B cell (primary cell): Measurements from ENCODE around the gene FMOD. TPM values are rescaled to one million over a fixed set of nuclear protein-coding genes. Genes with fewer than 3 reads are reported as not detected.

Experiments
- ATAC-seq: fragments of 200-7000 bp; cut with Tn5 transposase; one replicate; pipeline ENCODE4 v1.10.0; 2021; ENCODE audit warnings: low read depth, mild to moderate bottlenecking, moderate number of reproducible peaks, moderate library complexity
- CTCF ChIA-PET: fragments of 350-600 bp; sonication (Branson Sonifier 250); formaldehyde crosslinking; loops from one replicate; lab custom pipeline; 2021; ENCODE audit warnings: antibody characterized with exemption, inconsistent platforms; lab: Charles Lee
- POLR2A ChIA-PET: fragments of 350-600 bp; sonication (Branson Sonifier 250); formaldehyde crosslinking; loops from one replicate; lab custom pipeline; 2021; ENCODE audit warnings: antibody characterized with exemption; lab: Charles Lee
- DNase-seq: peaks from one replicate; pipeline ENCODE4 v3.0.0; 2013
- H2AFZ ChIP-seq: 2 replicates; pipeline ENCODE4 v1.6.1; 2012; ENCODE audit warnings: mild to moderate bottlenecking, low read depth, low read length; ENCODE audit not compliant: insufficient read depth, poor library complexity, severe bottlenecking
- H3K27ac ChIP-seq, 2 donors: 1 replicate in 1 of 2; 2 replicates in 1 of 2; pipeline ENCODE4 v1.5.1; 2012 to 2013; ENCODE audit warnings: low read length in 2 of 2, mild to moderate bottlenecking in 2 of 2, moderate library complexity in 1 of 2
- H3K27me3 ChIP-seq, 4 experiments: fragments of 200-600 bp in 1 of 4; sonication (generic) in 1 of 4; replicated peaks in 1 of 4; 1 replicate in 2 of 4; 2 replicates in 2 of 4; pipeline versions ENCODE4 v1.6.1 to v1.7.0; 2013 to 2016; ENCODE audit warnings: low read length in 3 of 4, mild to moderate bottlenecking in 2 of 4, mixed read lengths in 1 of 4, moderate library complexity in 1 of 4; ENCODE audit not compliant: insufficient read depth in 4 of 4, control insufficient read depth in 3 of 4; ENCODE audit errors: control extremely low read depth in 1 of 4
- H3K36me3 ChIP-seq, 2 experiments: replicated peaks in 1 of 2; 1 replicate in 1 of 2; 2 replicates in 1 of 2; pipeline versions ENCODE4 v1.6.1 to v1.7.1; 2013; ENCODE audit warnings: low read length in 1 of 2; ENCODE audit not compliant: insufficient read depth in 2 of 2, control insufficient read depth in 1 of 2; ENCODE audit errors: control extremely low read depth in 1 of 2, extremely low read depth in 1 of 2
- H3K4me1 ChIP-seq, 2 donors: fragments of 200-600 bp in 1 of 2; sonication (generic) in 1 of 2; 1 replicate in 1 of 2; 2 replicates in 1 of 2; pipeline versions ENCODE4 v1.5.1 to v1.6.1; 2013 to 2017; ENCODE audit warnings: low read length in 2 of 2; ENCODE audit not compliant: control insufficient read depth in 2 of 2, insufficient read depth in 2 of 2
- H3K4me2 ChIP-seq: replicated peaks from 2 replicates; pipeline ENCODE3; 2012; ENCODE audit warnings: mild to moderate bottlenecking, low read depth, low read length; ENCODE audit not compliant: poor library complexity, severe bottlenecking
- H3K4me3 ChIP-seq, 5 experiments: fragments of 200-600 bp in 1 of 5; sonication (generic) in 1 of 5; 1 replicate in 3 of 5; 2 replicates in 2 of 5; pipeline versions ENCODE4 v1.5.1 to v1.7.0; 2011 to 2016; ENCODE audit warnings: low read length in 4 of 5, mild to moderate bottlenecking in 4 of 5, low read depth in 2 of 5, control low read depth in 1 of 5, moderate library complexity in 1 of 5; ENCODE audit not compliant: insufficient read depth in 1 of 5; ENCODE audit errors: control extremely low read depth in 1 of 5, extremely low read depth in 1 of 5
- H3K79me2 ChIP-seq: fragments of 200-600 bp; sonication (generic); one replicate; pipeline ENCODE4 v1.6.0; 2016; ENCODE audit warnings: low read length; ENCODE audit not compliant: control insufficient read depth, insufficient read depth
- H3K9ac ChIP-seq: fragments of 200-600 bp; sonication (generic); 2 replicates; pipeline ENCODE4 v1.6.1; 2017; ENCODE audit warnings: mild to moderate bottlenecking, low read length, moderate library complexity
- H3K9me3 ChIP-seq, 3 donors: one replicate each; pipeline versions ENCODE4 v1.6.1 to v1.7.1; 2013; ENCODE audit warnings: low read length in 2 of 3; ENCODE audit not compliant: control insufficient read depth in 2 of 3, insufficient read depth in 1 of 3; ENCODE audit errors: control extremely low read depth in 1 of 3
- H4K20me1 ChIP-seq: 2 replicates; pipeline ENCODE4 v1.6.0; 2012; ENCODE audit warnings: mild to moderate bottlenecking, low read length; ENCODE audit not compliant: insufficient read depth, control insufficient read depth, poor library complexity, severe bottlenecking
- H3K27ac Mint-ChIP-seq: one replicate; pipeline ENCODE4 v1.8.0; 2021; ENCODE audit warnings: mixed read lengths
- H3K27me3 Mint-ChIP-seq: one replicate; pipeline ENCODE4 v1.8.0; 2021; ENCODE audit warnings: mixed read lengths
- H3K4me1 Mint-ChIP-seq: one replicate; pipeline ENCODE4 v1.8.0; 2021; ENCODE audit warnings: mixed read lengths
- H3K4me3 Mint-ChIP-seq: one replicate; pipeline ENCODE4 v1.8.0; 2021; ENCODE audit warnings: mixed read lengths
- H3K9me3 Mint-ChIP-seq: one replicate; pipeline ENCODE4 v1.8.0; 2022; ENCODE audit warnings: mixed read lengths; ENCODE audit not compliant: insufficient read depth
- EZH2 ChIP-seq: IDR thresholded peaks from 2 replicates; pipeline ENCODE4 v1.6.1; 2012; ENCODE audit warnings: borderline replicate concordance, low read depth, mild to moderate bottlenecking, moderate library complexity, low read length; ENCODE audit not compliant: insufficient read depth, poor library complexity, severe bottlenecking
- WGBS: methylation state at CpG from one replicate; pipeline ENCODE4 v1.1.5; 2013; ENCODE audit warnings: missing lambda C conversion rate; ENCODE audit not compliant: insufficient coverage; 5-methylcytosine and 5-hydroxymethylcytosine counted together
- intact Hi-C: fragments of 100-400 bp; cut with micrococcal nuclease; formaldehyde crosslinking; loops from one replicate; pipeline ENCODE4 v1.10.0; 2022
- polyA plus RNA-seq: library from polyadenylated mRNA; depleted of rRNA; stranded (reverse); fragments of >200 nt; gene quantifications from 2 replicates; pipeline ENCODE4 v1.2.3, GENCODE V29; 2012
- total RNA-seq, 2 donors: library from RNA; stranded (reverse); fragments of 120-200 nt in 1 of 2; gene quantifications; 1 replicate in 1 of 2; 2 replicates in 1 of 2; pipeline versions ENCODE4 v1.2.3 to v1.2.4, GENCODE V29; 2013 to 2022
- TF ChIP-seq, protein P1 (sequence below): fragments of 200-600 bp; IDR thresholded peaks from one replicate; pipeline ENCODE4 v1.8.0; 2022; ENCODE audit warnings: antibody characterized with exemption, mild to moderate bottlenecking

Gene FMOD
- total and polyA plus RNA-seq, 2 donors (not counting 1 experiment from before 2014, with no cell fraction given) = not detected

DNA sequence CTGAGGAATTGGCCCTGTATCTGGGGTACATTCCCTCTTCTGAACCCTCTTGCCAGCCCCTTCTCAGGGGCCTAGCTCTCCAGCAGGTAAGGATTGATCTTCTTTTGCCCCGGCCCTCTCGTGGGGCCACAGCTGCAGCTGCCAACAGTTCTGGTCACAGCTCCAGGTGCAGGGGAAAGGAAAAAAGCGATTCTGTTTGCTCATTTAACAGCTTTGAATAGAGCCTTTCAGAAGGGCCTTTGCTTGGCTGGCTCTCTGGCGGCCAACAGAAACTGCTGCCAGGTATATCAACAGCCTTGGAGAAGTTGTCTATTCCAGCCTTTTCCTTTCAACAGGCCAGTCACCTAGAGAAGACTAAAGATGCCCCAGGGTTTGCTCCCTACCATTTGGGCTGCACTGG is 16.1 kb upstream of the FMOD start:
- 70% methylated on average over 4 of the region's 4 CpGs for WGBS
- Histone ChIP-seq H3K79me2 (no peaks in the 10 kb centered on the region), H3K4me2 (no peak overlapping the region), H3K27ac (no peak overlapping the region), H3K4me1 (peaks cover 8% of the 10 kb centered on the region in 2 donors), H3K9me3 (no peaks in the 10 kb centered on the region), H3K27me3 (peaks cover 0 to 5% (median 0%) of the 10 kb centered on the region in 4 experiments), H3K4me3 (no peak overlapping the region), H3K9ac (no peak overlapping the region), H4K20me1 (no peaks in the 10 kb centered on the region), H2AFZ (no peak overlapping the region), H3K36me3 (no peaks in the 10 kb centered on the region)
- H3K4me3 Mint-ChIP-seq = no peak overlapping the region
- ATAC-seq (no peak), DNase-seq (no peak)
- CTCF ChIA-PET = interaction anchor here (0.9 to 1.5 kb wide), 3 partner anchors 14 to 25 kb away, joined by 3 to 4 read pairs (median 4); no protein-coding TSS in a partner anchor
- no peak for TF ChIP-seq EZH2
- TF ChIP-seq, protein P1, sequence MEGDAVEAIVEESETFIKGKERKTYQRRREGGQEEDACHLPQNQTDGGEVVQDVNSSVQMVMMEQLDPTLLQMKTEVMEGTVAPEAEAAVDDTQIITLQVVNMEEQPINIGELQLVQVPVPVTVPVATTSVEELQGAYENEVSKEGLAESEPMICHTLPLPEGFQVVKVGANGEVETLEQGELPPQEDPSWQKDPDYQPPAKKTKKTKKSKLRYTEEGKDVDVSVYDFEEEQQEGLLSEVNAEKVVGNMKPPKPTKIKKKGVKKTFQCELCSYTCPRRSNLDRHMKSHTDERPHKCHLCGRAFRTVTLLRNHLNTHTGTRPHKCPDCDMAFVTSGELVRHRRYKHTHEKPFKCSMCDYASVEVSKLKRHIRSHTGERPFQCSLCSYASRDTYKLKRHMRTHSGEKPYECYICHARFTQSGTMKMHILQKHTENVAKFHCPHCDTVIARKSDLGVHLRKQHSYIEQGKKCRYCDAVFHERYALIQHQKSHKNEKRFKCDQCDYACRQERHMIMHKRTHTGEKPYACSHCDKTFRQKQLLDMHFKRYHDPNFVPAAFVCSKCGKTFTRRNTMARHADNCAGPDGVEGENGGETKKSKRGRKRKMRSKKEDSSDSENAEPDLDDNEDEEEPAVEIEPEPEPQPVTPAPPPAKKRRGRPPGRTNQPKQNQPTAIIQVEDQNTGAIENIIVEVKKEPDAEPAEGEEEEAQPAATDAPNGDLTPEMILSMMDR = no peak
- POLR2A ChIA-PET = no interaction called here
- intact Hi-C loops = no loop called here
- peaks cover 6% of the 10 kb centered on the region for H3K27me3 Mint-ChIP-seq
- H3K4me1 Mint-ChIP-seq = peaks cover 10% of the 10 kb centered on the region
- no peaks in the 10 kb centered on the region for H3K9me3 Mint-ChIP-seq
- no peak overlapping the region for H3K27ac Mint-ChIP-seq

DNA sequence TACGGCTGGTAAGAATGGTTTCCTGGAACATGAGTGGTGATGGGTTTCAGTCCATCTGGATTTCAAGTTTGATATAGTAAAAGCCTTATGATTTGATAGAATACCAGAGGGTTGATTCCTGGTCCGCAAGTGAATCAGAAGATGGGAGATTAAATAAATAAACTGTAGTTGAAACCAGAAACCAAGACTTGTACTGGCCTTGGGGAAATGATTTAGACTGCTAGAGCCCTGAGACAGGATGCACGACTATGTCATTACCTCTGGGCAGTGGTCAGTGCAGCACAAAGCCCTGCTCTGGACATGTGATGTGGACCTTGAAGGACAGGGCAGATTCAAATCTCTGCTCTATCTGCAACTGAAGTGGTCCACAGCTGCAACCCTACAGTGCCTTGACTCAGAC is 15.6 kb upstream of the FMOD start:
- DNase-seq (no peak), ATAC-seq (no peak)
- Mint-ChIP-seq H3K27ac (no peak overlapping the region), H3K4me3 (no peak overlapping the region), H3K9me3 (no peaks in the 10 kb centered on the region), H3K4me1 (peaks cover 16% of the 10 kb centered on the region), H3K27me3 (peaks cover 5% of the 10 kb centered on the region)
- H3K4me2 ChIP-seq = no peak overlapping the region
- H2AFZ ChIP-seq = no peak overlapping the region
- peaks cover 0 to 5% (median 0%) of the 10 kb centered on the region in 4 experiments for H3K27me3 ChIP-seq
- CTCF ChIA-PET = interaction anchor here (0.9 to 1.3 kb wide), 2 partner anchors 13 to 24 kb away, joined by 3 read pairs; no protein-coding TSS in a partner anchor
- no peak overlapping the region for H3K27ac ChIP-seq
- H4K20me1 ChIP-seq = no peaks in the 10 kb centered on the region
- no peak overlapping the region for H3K4me3 ChIP-seq
- 84% methylated on average over 3 of the region's 3 CpGs for WGBS
- H3K9me3 ChIP-seq = no peaks in the 10 kb centered on the region
- no peak overlapping the region for H3K9ac ChIP-seq
- H3K36me3 ChIP-seq = no peaks in the 10 kb centered on the region
- TF ChIP-seq, protein P1 = no peak
- no peak for TF ChIP-seq EZH2
- intact Hi-C loops = no loop called here
- POLR2A ChIA-PET = no interaction called here
- peaks cover 14% of the 10 kb centered on the region in 2 donors for H3K4me1 ChIP-seq
- no peaks in the 10 kb centered on the region for H3K79me2 ChIP-seq
